GM18511 (cell line): ENCODE data around the gene NSUN3.

Experiments used
- ATAC-seq: cut with Tn5 transposase; IDR thresholded peaks from one replicate; pipeline ENCODE4 v1.9.1; 2021; ENCODE audit warnings: mild to moderate bottlenecking, moderate library complexity; ENCODE audit not compliant: unreplicated experiment

Gene NSUN3

GRCh38 chr3:94176988-94177745 is 114.3 kb downstream of the NSUN3 start:
- ATAC-seq: no peak
